Neural cell (in vitro differentiated cells): ENCODE measurements around the gene EPHA5. TPM values are rescaled to one million over a fixed set of nuclear protein-coding genes. Genes with fewer than 3 reads are reported as not detected.

Experiments
- H2AFZ ChIP-seq: fragments of 200-600, 300-800 bp; sonication (generic), shearing (Covaris generic); 2 replicates; pipeline ENCODE4 v1.6.0; 2014; ENCODE audit warnings: low read depth, mild to moderate bottlenecking, antibody characterized with exemption, low read length, moderate library complexity
- H3F3A ChIP-seq: fragments of 200-600 bp; shearing (Covaris generic); 2 replicates; pipeline ENCODE4 v1.6.1; 2016; ENCODE audit warnings: mild to moderate bottlenecking, moderate library complexity, mixed read lengths, antibody characterized with exemption, low read length; ENCODE audit not compliant: insufficient read depth, poor library complexity, severe bottlenecking
- H3K27ac ChIP-seq: fragments of 200-600, 300-800 bp; sonication (generic), shearing (Covaris generic); 2 replicates; pipeline ENCODE4 v1.5.1; 2014; ENCODE audit warnings: mild to moderate bottlenecking, low read length, moderate library complexity
- H3K27me3 ChIP-seq: fragments of 300-800, 200-600 bp; sonication (generic), shearing (Covaris generic); 2 replicates; pipeline ENCODE4 v1.6.0; 2014; ENCODE audit warnings: mild to moderate bottlenecking, low read depth, low read length, moderate library complexity; ENCODE audit not compliant: insufficient read depth
- H3K36me3 ChIP-seq: fragments of 300-800, 200-600 bp; sonication (generic), shearing (Covaris generic); 2 replicates; pipeline ENCODE4 v1.5.1; 2014; ENCODE audit warnings: mild to moderate bottlenecking, antibody characterized with exemption, low read length, moderate library complexity; ENCODE audit not compliant: insufficient read depth
- H3K4me2 ChIP-seq: fragments of 300-800, 200-600 bp; sonication (generic), shearing (Covaris generic); 2 replicates; pipeline ENCODE4 v1.6.0; 2014; ENCODE audit warnings: mild to moderate bottlenecking, low read length
- H3K4me3 ChIP-seq: fragments of 300-800, 200-600 bp; sonication (generic), shearing (Covaris generic); 2 replicates; pipeline ENCODE4 v1.5.1; 2014; ENCODE audit warnings: mild to moderate bottlenecking, low read length, moderate library complexity
- H3K79me2 ChIP-seq: fragments of 200-600 bp; shearing (Covaris generic); replicated peaks from 2 replicates; pipeline ENCODE4 v1.6.0; 2014; ENCODE audit warnings: mild to moderate bottlenecking, low read length, moderate library complexity; ENCODE audit not compliant: insufficient read depth
- H3K9ac ChIP-seq: fragments of 300-800, 200-600 bp; sonication (generic), shearing (Covaris generic); 2 replicates; pipeline ENCODE4 v1.6.1; 2016; ENCODE audit warnings: mild to moderate bottlenecking, low read length, mixed read lengths
- H3K9me2 ChIP-seq: fragments of 200-600 bp; shearing (Covaris generic); 2 replicates; pipeline ENCODE4 v1.6.1; 2016; ENCODE audit warnings: mild to moderate bottlenecking, low read length, mixed read lengths; ENCODE audit not compliant: insufficient read depth
- H3K9me3 ChIP-seq: fragments of 200-600, 300-800 bp; sonication (generic), shearing (Covaris generic); 2 replicates; pipeline ENCODE4 v1.6.1; 2016; ENCODE audit warnings: mild to moderate bottlenecking, mixed run types, low read length, moderate library complexity, mixed read lengths
- H4K20me1 ChIP-seq: fragments of 200-600 bp; shearing (Covaris generic); 2 replicates; pipeline ENCODE4 v1.6.1; 2016; ENCODE audit warnings: mild to moderate bottlenecking, mixed run types; ENCODE audit not compliant: insufficient read depth
- EP300 ChIP-seq: fragments of 450-650 bp; conservative IDR thresholded peaks from 2 replicates; pipeline ENCODE4 v1.6.1; 2014; ENCODE audit warnings: antibody characterized with exemption, mild to moderate bottlenecking, moderate library complexity; ENCODE audit not compliant: poor library complexity, severe bottlenecking
- EZH2 ChIP-seq: fragments of 200-600, 300-800 bp; shearing (Covaris generic), sonication (generic); IDR thresholded peaks from 2 replicates; pipeline ENCODE4 v1.6.1; 2014; ENCODE audit warnings: antibody characterized with exemption, low read length, borderline replicate concordance, mild to moderate bottlenecking; ENCODE audit not compliant: insufficient read depth, poor library complexity, severe bottlenecking
- MXI1 ChIP-seq: fragments of 450-650 bp; conservative IDR thresholded peaks from 2 replicates; pipeline ENCODE4 v1.6.1; 2014; ENCODE audit warnings: antibody characterized with exemption, mild to moderate bottlenecking; ENCODE audit not compliant: poor library complexity, severe bottlenecking
- POLR2AphosphoS5 ChIP-seq: IDR thresholded peaks from 2 replicates; pipeline ENCODE4 v1.6.1; 2012
- RAD21 ChIP-seq: fragments of 450-650 bp; conservative IDR thresholded peaks from 2 replicates; pipeline ENCODE4 v1.6.1; 2014; ENCODE audit warnings: antibody characterized with exemption, mild to moderate bottlenecking, moderate library complexity
- REST ChIP-seq: IDR thresholded peaks from 2 replicates; pipeline ENCODE4 v1.6.1; 2012; ENCODE audit warnings: borderline replicate concordance
- SMC3 ChIP-seq: fragments of 450-650 bp; conservative IDR thresholded peaks from 2 replicates; pipeline ENCODE4 v1.6.1; 2014; ENCODE audit warnings: antibody characterized with exemption, mild to moderate bottlenecking, moderate library complexity; ENCODE audit not compliant: poor library complexity
- TAF1 ChIP-seq: IDR thresholded peaks from 2 replicates; pipeline ENCODE4 v1.6.1; 2012; ENCODE audit warnings: low read depth
- polyA plus RNA-seq: library from polyadenylated mRNA; depleted of rRNA; stranded (reverse); fragments of >200 nt; gene quantifications from 2 replicates; pipeline ENCODE4 v1.2.3, GENCODE V29; 2014
- TF ChIP-seq, protein P1 (sequence below): fragments of 450-650 bp; IDR thresholded peaks from 2 replicates; pipeline ENCODE4 v1.5.1; 2014; ENCODE audit warnings: antibody characterized with exemption, mild to moderate bottlenecking, moderate library complexity; ENCODE audit not compliant: poor library complexity, severe bottlenecking

Gene EPHA5
- polyA plus RNA-seq, 1 donor from 2014 or later, result 4.3 TPM

DNA sequence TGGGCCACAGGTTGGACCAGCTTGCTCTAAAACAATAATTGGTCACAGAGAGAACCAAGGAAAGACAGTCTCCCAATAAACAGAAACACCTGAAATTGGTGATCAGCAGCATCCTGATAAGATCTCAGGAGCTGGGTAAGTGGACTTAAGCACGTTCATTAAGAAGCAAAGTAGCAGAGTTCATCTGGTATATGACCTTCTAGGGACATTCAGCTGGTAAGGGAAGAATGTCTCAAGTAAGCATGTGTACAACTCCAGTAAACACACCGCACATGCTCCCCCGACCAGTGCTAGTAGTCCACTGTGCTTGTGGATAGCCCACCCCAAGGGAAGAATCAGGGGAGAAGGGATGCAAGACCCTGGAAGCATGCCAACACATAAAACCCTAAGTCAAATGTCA lies 216.9 kb downstream of the EPHA5 start:
- Histone ChIP-seq H3K9me2 (no peaks in the 10 kb centered on the region), H3K9me3 (no peaks in the 10 kb centered on the region), H3F3A (no peaks in the 10 kb centered on the region), H3K27me3 (no peaks in the 10 kb centered on the region), H2AFZ (no peak overlapping the region), H4K20me1 (no peaks in the 10 kb centered on the region), H3K4me3 (no peak overlapping the region), H3K4me2 (no peak overlapping the region), H3K79me2 (no peaks in the 10 kb centered on the region), H3K9ac (no peak overlapping the region), H3K36me3 (no peaks in the 10 kb centered on the region), H3K27ac (no peak overlapping the region)
- no peak for TF ChIP-seq RAD21
- no peak for TF ChIP-seq MXI1

DNA sequence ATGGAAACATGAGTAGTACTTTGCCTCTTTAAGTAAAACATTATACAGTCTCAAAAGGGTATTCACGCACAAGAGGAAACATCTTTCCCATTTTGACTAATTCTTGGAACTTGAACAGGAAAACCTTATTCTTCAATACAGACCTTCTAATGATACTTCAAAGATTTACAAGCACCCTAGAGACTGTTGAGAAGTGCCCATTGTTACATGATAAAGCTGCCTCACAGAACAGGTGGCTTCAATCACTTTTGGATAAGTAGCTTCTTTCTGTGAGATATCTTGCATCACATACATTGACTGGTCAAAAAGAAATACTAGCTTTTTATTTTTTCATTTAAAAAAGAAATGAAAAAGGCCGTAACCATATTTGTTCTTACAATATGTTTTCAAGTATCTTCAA lies 219.4 kb downstream of the EPHA5 start:
- Histone ChIP-seq H3K4me3 (no peak overlapping the region), H3F3A (no peaks in the 10 kb centered on the region), H3K36me3 (no peaks in the 10 kb centered on the region), H3K9me2 (no peaks in the 10 kb centered on the region), H4K20me1 (no peaks in the 10 kb centered on the region), H3K9me3 (no peaks in the 10 kb centered on the region), H3K4me2 (no peak overlapping the region), H2AFZ (no peak overlapping the region), H3K79me2 (no peaks in the 10 kb centered on the region), H3K27me3 (no peaks in the 10 kb centered on the region), H3K9ac (no peak overlapping the region), H3K27ac (no peak overlapping the region)
- TF ChIP-seq MXI1 (no peak), RAD21 (no peak), REST (no peak), EZH2 (no peak), POLR2AphosphoS5 (no peak), TAF1 (no peak), EP300 (no peak), SMC3 (no peak)
- TF ChIP-seq, protein P1, sequence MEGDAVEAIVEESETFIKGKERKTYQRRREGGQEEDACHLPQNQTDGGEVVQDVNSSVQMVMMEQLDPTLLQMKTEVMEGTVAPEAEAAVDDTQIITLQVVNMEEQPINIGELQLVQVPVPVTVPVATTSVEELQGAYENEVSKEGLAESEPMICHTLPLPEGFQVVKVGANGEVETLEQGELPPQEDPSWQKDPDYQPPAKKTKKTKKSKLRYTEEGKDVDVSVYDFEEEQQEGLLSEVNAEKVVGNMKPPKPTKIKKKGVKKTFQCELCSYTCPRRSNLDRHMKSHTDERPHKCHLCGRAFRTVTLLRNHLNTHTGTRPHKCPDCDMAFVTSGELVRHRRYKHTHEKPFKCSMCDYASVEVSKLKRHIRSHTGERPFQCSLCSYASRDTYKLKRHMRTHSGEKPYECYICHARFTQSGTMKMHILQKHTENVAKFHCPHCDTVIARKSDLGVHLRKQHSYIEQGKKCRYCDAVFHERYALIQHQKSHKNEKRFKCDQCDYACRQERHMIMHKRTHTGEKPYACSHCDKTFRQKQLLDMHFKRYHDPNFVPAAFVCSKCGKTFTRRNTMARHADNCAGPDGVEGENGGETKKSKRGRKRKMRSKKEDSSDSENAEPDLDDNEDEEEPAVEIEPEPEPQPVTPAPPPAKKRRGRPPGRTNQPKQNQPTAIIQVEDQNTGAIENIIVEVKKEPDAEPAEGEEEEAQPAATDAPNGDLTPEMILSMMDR, result no peak

GRCh38 chr4:65437102-65437501 lies 233.2 kb downstream of the EPHA5 start:
- H3K4me2 ChIP-seq, result no peak overlapping the region

More at GRCh38 chr4:65437102-65437501, 233.2 kb downstream of the EPHA5 start:
- TF ChIP-seq POLR2AphosphoS5 (no peak), EZH2 (no peak), RAD21 (no peak), SMC3 (no peak), TAF1 (no peak), EP300 (no peak), MXI1 (no peak), REST (no peak)
- TF ChIP-seq, protein P1, result no peak
- no peak overlapping the region for H3K9ac ChIP-seq
- no peaks in the 10 kb centered on the region for H3F3A ChIP-seq
- H3K27me3 ChIP-seq, result no peaks in the 10 kb centered on the region
- H4K20me1 ChIP-seq, result no peaks in the 10 kb centered on the region
- H3K4me3 ChIP-seq, result no peak overlapping the region
- no peak overlapping the region for H2AFZ ChIP-seq
- no peaks in the 10 kb centered on the region for H3K9me2 ChIP-seq
- H3K27ac ChIP-seq, result no peak overlapping the region
- H3K36me3 ChIP-seq, result no peaks in the 10 kb centered on the region
- no peaks in the 10 kb centered on the region for H3K79me2 ChIP-seq
- no peaks in the 10 kb centered on the region for H3K9me3 ChIP-seq
